Measurements from ENCODE around the gene BLOC1S5. TPM values are rescaled to one million over a fixed set of nuclear protein-coding genes. Genes with fewer than 3 reads are reported as not detected.
A peak's percentile ranks its signal among the peaks of the same experiment; 100 is the strongest.

The BLOC1S5 gene
- total and polyA plus RNA-seq, 2 donors = 10.3 to 20.0 TPM

DNA sequence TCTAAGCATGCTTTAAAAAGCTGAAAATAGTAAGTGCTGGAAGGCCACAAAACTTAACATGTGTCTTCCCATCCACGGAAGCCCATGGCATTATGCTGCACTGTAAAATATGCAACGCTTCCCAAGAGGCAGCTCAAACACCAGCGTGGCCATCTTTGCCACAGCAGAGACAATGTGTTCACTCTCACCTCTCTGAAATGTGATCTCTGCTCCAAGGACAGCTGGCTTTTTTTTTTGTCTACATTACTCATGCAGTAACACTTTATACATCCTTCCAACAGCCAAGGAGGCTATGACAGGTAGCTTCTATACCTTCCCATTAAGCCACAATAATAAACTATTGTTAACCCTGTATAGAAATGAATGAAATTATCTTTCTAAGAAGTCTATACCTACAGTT is 49.2 kb downstream of the BLOC1S5 start:
- no peaks in the 10 kb centered on the region for H3K9me3 ChIP-seq (ENCODE audit: control insufficient read depth in 2 of 2, insufficient read depth in 1 of 2, low read length in 1 of 2)
- peaks cover 0 to 4% of the 10 kb centered on the region in 2 donors for H3K4me1 ChIP-seq (ENCODE audit: control insufficient read depth in 2 of 2, insufficient read depth in 2 of 2, low read length in 2 of 2)
- H3K27ac ChIP-seq (ENCODE audit: low read depth in 1 of 2, low read length in 1 of 2) = no peak overlapping the region
- WGBS = 95% methylated on average over 3 of the region's 3 CpGs
- peaks cover 0 to 3% of the 10 kb centered on the region in 2 donors for H3K36me3 ChIP-seq (ENCODE audit: control insufficient read depth in 2 of 2, insufficient read depth in 2 of 2, low read length in 1 of 2)
- H3K4me3 ChIP-seq (ENCODE audit: low read length in 2 of 2) = no peak overlapping the region
- H3K27me3 ChIP-seq (ENCODE audit: control insufficient read depth in 2 of 2, insufficient read depth in 1 of 2, low read length in 1 of 2) = no peaks in the 10 kb centered on the region
- DNase-seq (ENCODE audit: low read depth in 6 of 9, low spot score in 9 of 9) = no peak

DNA sequence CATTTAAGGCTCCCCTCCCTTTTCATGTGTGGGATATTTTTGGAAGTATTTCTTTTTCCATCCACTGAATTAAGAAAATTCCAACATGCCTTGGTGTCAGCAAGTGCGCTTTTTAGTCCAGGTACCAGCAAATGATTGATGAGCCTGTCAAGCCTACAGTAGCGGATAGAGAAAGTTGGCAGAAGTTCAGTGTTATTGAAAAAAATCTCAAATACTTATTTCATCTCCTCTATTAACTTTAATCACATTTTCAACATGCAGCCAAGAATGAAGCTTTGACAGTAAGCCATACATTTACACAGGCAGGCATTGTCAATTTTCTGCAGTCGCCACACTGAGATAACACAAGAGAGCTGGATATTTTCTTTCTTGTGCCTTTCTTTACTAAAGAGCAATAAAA is 50.4 kb downstream of the BLOC1S5 start:
- H3K4me3 ChIP-seq (ENCODE audit: low read length in 2 of 2) = no peak overlapping the region
- H3K27me3 ChIP-seq (ENCODE audit: control insufficient read depth in 2 of 2, insufficient read depth in 1 of 2, low read length in 1 of 2) = no peaks in the 10 kb centered on the region
- no peaks in the 10 kb centered on the region for H3K9me3 ChIP-seq (ENCODE audit: control insufficient read depth in 2 of 2, insufficient read depth in 1 of 2, low read length in 1 of 2)
- WGBS = 96% methylated on average over 3 of the region's 3 CpGs
- H3K27ac ChIP-seq (ENCODE audit: low read depth in 1 of 2, low read length in 1 of 2) = no peak overlapping the region
- H3K4me1 ChIP-seq (ENCODE audit: control insufficient read depth in 2 of 2, insufficient read depth in 2 of 2, low read length in 2 of 2) = peaks cover 0 to 4% of the 10 kb centered on the region in 2 donors
- no peak for DNase-seq (ENCODE audit: low read depth in 6 of 9, low spot score in 9 of 9)
- H3K36me3 ChIP-seq (ENCODE audit: control insufficient read depth in 2 of 2, insufficient read depth in 2 of 2, low read length in 1 of 2) = peaks cover 0 to 3% of the 10 kb centered on the region in 2 donors

DNA sequence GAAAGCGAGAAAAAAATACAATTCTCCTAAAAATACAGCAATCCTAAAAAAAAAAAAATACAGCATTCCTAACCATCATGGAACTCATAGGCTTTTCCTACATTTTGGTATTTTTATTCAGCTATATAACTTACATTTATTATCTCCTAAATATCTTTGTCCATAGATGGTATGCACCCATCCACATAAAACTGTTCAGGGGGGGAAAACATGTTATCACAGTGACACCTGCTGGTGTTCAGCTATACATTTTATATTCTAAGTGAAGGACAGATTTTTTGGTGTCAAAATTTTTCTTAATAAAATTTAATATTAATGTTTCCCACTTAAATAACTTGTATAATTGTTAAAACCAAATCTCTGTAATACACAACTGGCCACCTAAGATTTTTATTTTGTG is 58.0 kb downstream of the BLOC1S5 start:
- H3K4me1 ChIP-seq (ENCODE audit: control insufficient read depth in 2 of 2, insufficient read depth in 2 of 2, low read length in 2 of 2) = no peaks in the 10 kb centered on the region
- 100% methylated on average over 1 of the region's 1 CpG for WGBS
- no peaks in the 10 kb centered on the region for H3K36me3 ChIP-seq (ENCODE audit: control insufficient read depth in 2 of 2, insufficient read depth in 2 of 2, low read length in 1 of 2)
- H3K27me3 ChIP-seq (ENCODE audit: control insufficient read depth in 2 of 2, insufficient read depth in 1 of 2, low read length in 1 of 2) = no peaks in the 10 kb centered on the region
- DNase-seq (ENCODE audit: low read depth in 6 of 9, low spot score in 9 of 9) = peak in 5 of 9 donors; percentile 9 to 33 (median 15)
- H3K4me3 ChIP-seq (ENCODE audit: low read length in 2 of 2) = no peak overlapping the region
- no peaks in the 10 kb centered on the region for H3K9me3 ChIP-seq (ENCODE audit: control insufficient read depth in 2 of 2, insufficient read depth in 1 of 2, low read length in 1 of 2)
- no peak overlapping the region for H3K27ac ChIP-seq (ENCODE audit: low read depth in 1 of 2, low read length in 1 of 2)

DNA sequence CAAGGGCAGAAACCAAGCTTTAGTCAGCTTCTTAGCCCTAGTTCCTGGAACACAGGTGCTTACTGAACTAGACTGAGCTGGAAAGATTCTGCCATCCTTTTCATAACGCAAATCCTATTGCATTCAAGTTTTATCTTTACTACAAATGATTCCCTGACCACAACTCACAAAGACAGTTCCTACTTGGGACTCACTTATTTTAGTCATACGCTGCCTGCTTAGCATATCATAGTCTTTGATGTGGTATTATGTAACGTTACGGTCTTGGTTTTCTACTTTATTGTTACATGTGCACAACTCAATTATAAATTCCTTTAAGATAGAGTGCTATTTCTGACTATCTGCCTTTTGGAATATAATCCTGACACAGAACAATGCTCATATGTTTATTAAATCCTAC is 59.1 kb downstream of the BLOC1S5 start:
- no peak overlapping the region for H3K27ac ChIP-seq (ENCODE audit: low read depth in 1 of 2, low read length in 1 of 2)
- WGBS = 3% methylated on average over 4 of the region's 4 CpGs
- no peaks in the 10 kb centered on the region for H3K9me3 ChIP-seq (ENCODE audit: control insufficient read depth in 2 of 2, insufficient read depth in 1 of 2, low read length in 1 of 2)
- no peaks in the 10 kb centered on the region for H3K27me3 ChIP-seq (ENCODE audit: control insufficient read depth in 2 of 2, insufficient read depth in 1 of 2, low read length in 1 of 2)
- H3K4me1 ChIP-seq (ENCODE audit: control insufficient read depth in 2 of 2, insufficient read depth in 2 of 2, low read length in 2 of 2) = no peaks in the 10 kb centered on the region
- H3K4me3 ChIP-seq (ENCODE audit: low read length in 2 of 2) = no peak overlapping the region
- no peak for DNase-seq (ENCODE audit: low read depth in 6 of 9, low spot score in 9 of 9)
- no peaks in the 10 kb centered on the region for H3K36me3 ChIP-seq (ENCODE audit: control insufficient read depth in 2 of 2, insufficient read depth in 2 of 2, low read length in 1 of 2)

DNA sequence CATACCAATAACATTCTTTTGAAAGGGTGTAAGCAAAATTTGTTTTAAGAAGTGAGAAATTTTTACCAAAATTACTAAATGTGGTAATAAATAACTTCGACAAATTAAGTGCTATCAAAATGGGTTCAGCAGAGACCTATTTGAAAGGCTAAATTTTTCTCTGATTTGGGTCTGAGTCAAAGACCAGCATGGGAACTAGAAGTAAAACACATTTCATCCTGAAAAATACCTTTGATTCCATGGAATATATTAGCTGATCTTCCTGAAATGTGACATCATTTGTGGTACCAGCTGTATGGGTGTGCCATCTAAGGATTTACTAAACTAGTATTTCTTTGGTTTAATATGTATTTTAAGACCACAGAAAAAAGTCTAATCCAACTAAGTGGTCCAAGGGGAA is 63.6 kb downstream of the BLOC1S5 start:
- Histone ChIP-seq H3K27me3 (ENCODE audit: control insufficient read depth in 2 of 2, insufficient read depth in 1 of 2, low read length in 1 of 2) (no peaks in the 10 kb centered on the region), H3K9me3 (ENCODE audit: control insufficient read depth in 2 of 2, insufficient read depth in 1 of 2, low read length in 1 of 2) (no peaks in the 10 kb centered on the region), H3K4me1 (ENCODE audit: control insufficient read depth in 2 of 2, insufficient read depth in 2 of 2, low read length in 2 of 2) (no peaks in the 10 kb centered on the region), H3K4me3 (ENCODE audit: low read length in 2 of 2) (no peak overlapping the region), H3K27ac (ENCODE audit: low read depth in 1 of 2, low read length in 1 of 2) (no peak overlapping the region), H3K36me3 (ENCODE audit: control insufficient read depth in 2 of 2, insufficient read depth in 2 of 2, low read length in 1 of 2) (no peaks in the 10 kb centered on the region)
- 95% methylated on average over 1 of the region's 1 CpG for WGBS
- no peak for DNase-seq (ENCODE audit: low read depth in 6 of 9, low spot score in 9 of 9)

DNA sequence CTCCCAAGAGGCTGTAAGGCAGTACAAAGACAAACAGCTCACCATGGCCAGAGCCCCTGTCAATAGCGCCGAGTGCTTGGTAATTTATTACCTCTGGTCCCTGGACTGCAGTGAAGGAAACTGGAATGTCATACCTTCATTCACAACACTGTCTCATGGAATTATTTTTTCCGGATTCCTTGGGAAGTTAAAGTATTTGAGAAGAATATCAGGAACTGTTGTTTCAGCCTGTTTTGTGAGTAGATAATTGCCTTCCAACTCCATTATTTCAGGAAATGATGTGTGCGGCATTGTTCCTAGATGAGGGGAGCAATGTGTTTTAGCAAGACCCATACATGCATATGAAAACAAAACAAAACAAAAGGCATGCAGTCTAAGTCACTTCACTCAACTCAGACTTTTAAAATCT is 64.0 kb downstream of the BLOC1S5 start:
- Histone ChIP-seq H3K4me1 (ENCODE audit: control insufficient read depth in 2 of 2, insufficient read depth in 2 of 2, low read length in 2 of 2) (no peaks in the 10 kb centered on the region), H3K27ac (ENCODE audit: low read depth in 1 of 2, low read length in 1 of 2) (no peak overlapping the region), H3K9me3 (ENCODE audit: control insufficient read depth in 2 of 2, insufficient read depth in 1 of 2, low read length in 1 of 2) (no peaks in the 10 kb centered on the region), H3K4me3 (ENCODE audit: low read length in 2 of 2) (no peak overlapping the region), H3K36me3 (ENCODE audit: control insufficient read depth in 2 of 2, insufficient read depth in 2 of 2, low read length in 1 of 2) (no peaks in the 10 kb centered on the region), H3K27me3 (ENCODE audit: control insufficient read depth in 2 of 2, insufficient read depth in 1 of 2, low read length in 1 of 2) (no peaks in the 10 kb centered on the region)
- DNase-seq (ENCODE audit: low read depth in 6 of 9, low spot score in 9 of 9) = no peak
- 96% methylated on average over 4 of the region's 4 CpGs for WGBS

DNA sequence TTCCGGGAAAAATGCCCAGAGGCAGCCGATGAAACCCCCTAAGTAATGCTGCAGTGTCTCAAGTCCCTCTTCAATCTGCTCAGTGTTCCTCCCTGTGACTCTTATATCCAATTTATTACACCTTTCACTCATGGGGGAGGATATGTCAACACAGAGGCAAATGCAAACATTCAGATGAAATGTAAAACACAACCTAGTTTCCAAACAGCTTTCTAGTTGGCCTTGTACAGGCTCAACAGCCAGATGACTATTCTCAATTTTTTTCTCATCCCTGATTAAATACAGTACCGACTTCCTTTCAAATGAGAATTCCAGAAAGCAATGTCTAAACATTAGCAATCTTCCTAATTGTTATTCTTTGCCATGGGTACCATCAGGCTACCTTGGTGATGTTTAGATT is 65.0 kb downstream of the BLOC1S5 start:
- H3K36me3 ChIP-seq (ENCODE audit: control insufficient read depth in 2 of 2, insufficient read depth in 2 of 2, low read length in 1 of 2) = no peaks in the 10 kb centered on the region
- no peaks in the 10 kb centered on the region for H3K9me3 ChIP-seq (ENCODE audit: control insufficient read depth in 2 of 2, insufficient read depth in 1 of 2, low read length in 1 of 2)
- no peak overlapping the region for H3K27ac ChIP-seq (ENCODE audit: low read depth in 1 of 2, low read length in 1 of 2)
- no peak overlapping the region for H3K4me3 ChIP-seq (ENCODE audit: low read length in 2 of 2)
- DNase-seq (ENCODE audit: low read depth in 6 of 9, low spot score in 9 of 9) = no peak
- H3K4me1 ChIP-seq (ENCODE audit: control insufficient read depth in 2 of 2, insufficient read depth in 2 of 2, low read length in 2 of 2) = no peaks in the 10 kb centered on the region
- no peaks in the 10 kb centered on the region for H3K27me3 ChIP-seq (ENCODE audit: control insufficient read depth in 2 of 2, insufficient read depth in 1 of 2, low read length in 1 of 2)
- WGBS = 96% methylated on average over 3 of the region's 3 CpGs

DNA sequence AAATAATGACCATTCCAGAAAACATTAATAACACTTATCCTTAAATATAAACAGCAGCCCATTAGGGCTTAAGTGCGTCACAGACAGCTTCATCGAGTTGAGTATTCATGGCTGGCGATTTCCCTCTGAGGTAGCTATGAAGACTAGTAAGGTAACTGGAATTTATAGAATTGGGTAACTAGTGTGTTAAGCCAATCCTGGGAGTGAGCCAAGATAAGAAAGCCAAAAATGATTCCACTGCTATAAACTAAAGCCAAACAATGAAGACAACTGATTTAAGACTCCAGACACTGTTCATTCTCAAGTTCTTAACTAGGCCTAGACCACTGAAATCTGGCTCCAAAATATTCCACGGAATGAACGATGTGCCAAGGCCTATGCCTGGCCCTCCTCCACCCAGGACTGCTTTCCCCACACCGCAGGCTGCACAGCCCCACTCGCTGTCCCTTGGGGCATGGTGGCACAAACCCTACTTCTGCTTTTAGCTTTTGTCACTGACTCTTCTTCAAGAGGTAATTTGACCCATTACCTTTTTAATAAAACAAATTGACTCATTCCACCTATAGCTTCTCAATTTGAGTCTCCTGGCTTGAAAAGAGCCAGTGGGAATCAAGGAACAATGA is 66.0 kb downstream of the BLOC1S5 start:
- no peaks in the 10 kb centered on the region for H3K9me3 ChIP-seq (ENCODE audit: control insufficient read depth in 2 of 2, insufficient read depth in 1 of 2, low read length in 1 of 2)
- no peaks in the 10 kb centered on the region for H3K27me3 ChIP-seq (ENCODE audit: control insufficient read depth in 2 of 2, insufficient read depth in 1 of 2, low read length in 1 of 2)
- DNase-seq (ENCODE audit: low read depth in 6 of 9, low spot score in 9 of 9) = no peak
- H3K27ac ChIP-seq (ENCODE audit: low read depth in 1 of 2, low read length in 1 of 2) = no peak overlapping the region
- no peaks in the 10 kb centered on the region for H3K4me1 ChIP-seq (ENCODE audit: control insufficient read depth in 2 of 2, insufficient read depth in 2 of 2, low read length in 2 of 2)
- 96% methylated on average over 7 of the region's 7 CpGs for WGBS
- no peak overlapping the region for H3K4me3 ChIP-seq (ENCODE audit: low read length in 2 of 2)
- H3K36me3 ChIP-seq (ENCODE audit: control insufficient read depth in 2 of 2, insufficient read depth in 2 of 2, low read length in 1 of 2) = no peaks in the 10 kb centered on the region

DNA sequence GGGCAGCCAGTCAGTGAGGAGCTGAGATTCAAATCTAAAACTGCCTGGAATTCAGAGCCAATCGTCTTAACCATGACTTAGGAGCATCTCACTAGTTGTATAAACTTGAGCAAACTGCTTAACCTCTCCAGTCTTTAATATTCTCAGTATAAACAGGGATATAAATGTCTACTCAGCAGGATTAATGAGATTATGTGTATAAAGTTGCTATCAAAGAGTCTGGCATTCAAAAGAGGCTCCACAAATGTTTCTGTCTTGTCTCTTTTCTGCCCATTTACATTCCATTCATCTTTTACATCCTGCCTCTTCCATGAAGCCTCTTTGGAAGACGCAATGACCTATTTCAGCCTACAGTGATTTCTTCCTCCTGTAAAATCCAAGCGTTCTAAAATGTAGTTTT is 66.9 kb downstream of the BLOC1S5 start:
- Histone ChIP-seq H3K4me1 (ENCODE audit: control insufficient read depth in 2 of 2, insufficient read depth in 2 of 2, low read length in 2 of 2) (no peaks in the 10 kb centered on the region), H3K27me3 (ENCODE audit: control insufficient read depth in 2 of 2, insufficient read depth in 1 of 2, low read length in 1 of 2) (no peaks in the 10 kb centered on the region), H3K27ac (ENCODE audit: low read depth in 1 of 2, low read length in 1 of 2) (no peak overlapping the region), H3K4me3 (ENCODE audit: low read length in 2 of 2) (no peak overlapping the region), H3K9me3 (ENCODE audit: control insufficient read depth in 2 of 2, insufficient read depth in 1 of 2, low read length in 1 of 2) (no peaks in the 10 kb centered on the region), H3K36me3 (ENCODE audit: control insufficient read depth in 2 of 2, insufficient read depth in 2 of 2, low read length in 1 of 2) (no peaks in the 10 kb centered on the region)
- DNase-seq (ENCODE audit: low read depth in 6 of 9, low spot score in 9 of 9) = no peak
- WGBS = 95% methylated on average over 3 of the region's 3 CpGs
